Measurements from ENCODE around the gene MAP1A.
A peak's percentile ranks its signal among the peaks of the same experiment; 100 is the strongest.

The MAP1A gene

GRCh38 chr15:43517354-43518196, at the start of gene MAP1A:
MAP1A (plus strand) TSS chr15:43517608; CDS start chr15:43521474, 3,866 bp downstream.
- DNase-seq = peak; percentile 92

- DNase-seq = no peak
These were observed 47.5 kb upstream of the MAP1A start for GRCh38 chr15:43469867-43470266.

- no peak for DNase-seq
These were observed 45.4 kb upstream of the MAP1A start for GRCh38 chr15:43471975-43472374.

- DNase-seq = no peak
These were observed 43.5 kb upstream of the MAP1A start for GRCh38 chr15:43473885-43474284.

GRCh38 chr15:43483297-43484128, 33.9 kb upstream of the MAP1A start:
- no peak for DNase-seq

- no peak for DNase-seq
These were observed 33.0 kb upstream of the MAP1A start for GRCh38 chr15:43484455-43484854.

GRCh38 chr15:43487271-43487895, 30.0 kb upstream of the MAP1A start:
- no peak for DNase-seq

GRCh38 chr15:43488790-43489189, 28.6 kb upstream of the MAP1A start:
- DNase-seq = no peak

GRCh38 chr15:43489191-43489590, 28.2 kb upstream of the MAP1A start:
- DNase-seq = no peak

GRCh38 chr15:43492266-43492665, 25.1 kb upstream of the MAP1A start:
- DNase-seq = no peak

- DNase-seq = peak; percentile 98
These were observed 24.5 kb upstream of the MAP1A start, which contains the start of gene TP53BP1 for GRCh38 chr15:43492673-43493601. TP53BP1 (minus strand) TSS chr15:43493156; CDS start chr15:43493043, 113 bp downstream.

GRCh38 chr15:43493703-43494472, 23.5 kb upstream of the MAP1A start:
- DNase-seq = no peak

- DNase-seq = no peak
These were observed 18.4 kb upstream of the MAP1A start for GRCh38 chr15:43498990-43499389.

- DNase-seq = no peak
These were observed 17.8 kb upstream of the MAP1A start for GRCh38 chr15:43499635-43500034.

- DNase-seq = peak; percentile 65
These were observed 11.7 kb upstream of the MAP1A start for GRCh38 chr15:43505738-43506137.

- DNase-seq = no peak
These were observed 9.0 kb upstream of the MAP1A start for GRCh38 chr15:43508421-43508820.

- no peak for DNase-seq
These were observed 8.3 kb upstream of the MAP1A start for GRCh38 chr15:43508991-43509659.

GRCh38 chr15:43509660-43510199, 7.7 kb upstream of the MAP1A start:
- DNase-seq = no peak

- DNase-seq = peak; percentile 99
These were observed 7.0 kb upstream of the MAP1A start for GRCh38 chr15:43510200-43511011.

Measured in femur (tissue), 1 donor.